ENCODE measurements around the gene RPP40. TPM values are rescaled to one million over a fixed set of nuclear protein-coding genes. Genes with fewer than 3 reads are reported as not detected.

The RPP40 gene
- total RNA-seq, 1 experiment from 2014 or later = 15.9 TPM

DNA sequence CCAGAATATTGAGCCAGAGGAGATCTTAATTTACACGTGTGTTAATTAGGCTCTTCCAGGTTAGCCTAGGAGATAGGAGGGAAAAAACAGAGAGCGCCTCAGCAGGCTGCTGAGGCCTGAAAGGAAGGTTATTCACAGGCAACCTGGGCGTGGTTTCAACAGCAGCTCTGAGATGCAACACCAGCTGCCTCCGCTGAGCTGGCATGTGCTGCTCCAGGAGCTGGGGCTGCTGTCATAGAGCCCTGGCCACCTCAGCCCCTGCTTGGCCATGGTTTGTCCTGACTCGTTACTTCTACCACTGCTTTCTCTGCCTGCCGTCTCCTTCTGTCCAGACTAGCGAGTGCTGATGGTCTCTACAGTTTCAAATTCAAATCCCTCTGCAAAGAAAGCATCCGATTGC lies 32.4 kb upstream of the RPP40 start:
- BruUV-seq (replicated peaks) = no TSS peak
- H3K9ac ChIP-seq (ENCODE audit: low read length) = no peak overlapping the region
- intact Hi-C loops (cut with micrococcal nuclease) = no loop called here
- H3K36me3 ChIP-seq (ENCODE audit: control insufficient read depth in 1 of 2, insufficient read depth in 2 of 2, low read length in 2 of 2) = no peaks in the 10 kb centered on the region
- CTCF ChIA-PET = interaction anchor here (1.0 kb wide), 1 partner anchor 21 kb away, joined by 3 read pairs; no protein-coding TSS in a partner anchor
- no peaks in the 10 kb centered on the region for H3K79me2 ChIP-seq (ENCODE audit: insufficient read depth, low read length)
- H3K4me3 ChIP-seq (replicated peaks in 1 of 2; ENCODE audit: low read depth in 1 of 2, low read length in 2 of 2) = no peak overlapping the region
- peak; percentile 68 for ATAC-seq
- RAD21 ChIA-PET (ENCODE audit: low non-redundant PET in 1 of 2, low total read pairs in 2 of 2, uncharacterized antibody in 2 of 2, unreplicated experiment in 2 of 2) = no interaction called here
- H3K4me1 ChIP-seq (ENCODE audit: control insufficient read depth in 1 of 2, insufficient read depth in 2 of 2, low read length in 2 of 2) = peaks cover 10 to 29% of the 10 kb centered on the region in 2 experiments; a peak in 3 of 4 replicates
- POLR2A ChIA-PET = no interaction called here
- H2AFZ ChIP-seq (ENCODE audit: low read depth, low read length, poor library complexity, severe bottlenecking) = no peak overlapping the region
- no peak overlapping the region for H3K4me2 ChIP-seq (ENCODE audit: low read length)
- no peaks in the 10 kb centered on the region for H3K9me2 ChIP-seq (ENCODE audit: insufficient read depth)
- H4K20me1 ChIP-seq (ENCODE audit: insufficient read depth) = no peaks in the 10 kb centered on the region
- H3K27ac ChIP-seq (ENCODE audit: low read depth, low read length) = no peak overlapping the region
- TF ChIP-seq, protein P1, sequence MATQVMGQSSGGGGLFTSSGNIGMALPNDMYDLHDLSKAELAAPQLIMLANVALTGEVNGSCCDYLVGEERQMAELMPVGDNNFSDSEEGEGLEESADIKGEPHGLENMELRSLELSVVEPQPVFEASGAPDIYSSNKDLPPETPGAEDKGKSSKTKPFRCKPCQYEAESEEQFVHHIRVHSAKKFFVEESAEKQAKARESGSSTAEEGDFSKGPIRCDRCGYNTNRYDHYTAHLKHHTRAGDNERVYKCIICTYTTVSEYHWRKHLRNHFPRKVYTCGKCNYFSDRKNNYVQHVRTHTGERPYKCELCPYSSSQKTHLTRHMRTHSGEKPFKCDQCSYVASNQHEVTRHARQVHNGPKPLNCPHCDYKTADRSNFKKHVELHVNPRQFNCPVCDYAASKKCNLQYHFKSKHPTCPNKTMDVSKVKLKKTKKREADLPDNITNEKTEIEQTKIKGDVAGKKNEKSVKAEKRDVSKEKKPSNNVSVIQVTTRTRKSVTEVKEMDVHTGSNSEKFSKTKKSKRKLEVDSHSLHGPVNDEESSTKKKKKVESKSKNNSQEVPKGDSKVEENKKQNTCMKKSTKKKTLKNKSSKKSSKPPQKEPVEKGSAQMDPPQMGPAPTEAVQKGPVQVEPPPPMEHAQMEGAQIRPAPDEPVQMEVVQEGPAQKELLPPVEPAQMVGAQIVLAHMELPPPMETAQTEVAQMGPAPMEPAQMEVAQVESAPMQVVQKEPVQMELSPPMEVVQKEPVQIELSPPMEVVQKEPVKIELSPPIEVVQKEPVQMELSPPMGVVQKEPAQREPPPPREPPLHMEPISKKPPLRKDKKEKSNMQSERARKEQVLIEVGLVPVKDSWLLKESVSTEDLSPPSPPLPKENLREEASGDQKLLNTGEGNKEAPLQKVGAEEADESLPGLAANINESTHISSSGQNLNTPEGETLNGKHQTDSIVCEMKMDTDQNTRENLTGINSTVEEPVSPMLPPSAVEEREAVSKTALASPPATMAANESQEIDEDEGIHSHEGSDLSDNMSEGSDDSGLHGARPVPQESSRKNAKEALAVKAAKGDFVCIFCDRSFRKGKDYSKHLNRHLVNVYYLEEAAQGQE (IDR thresholded peaks at IDR 0.05; ENCODE audit: low read depth) = no peak
- TF ChIP-seq, protein P2, sequence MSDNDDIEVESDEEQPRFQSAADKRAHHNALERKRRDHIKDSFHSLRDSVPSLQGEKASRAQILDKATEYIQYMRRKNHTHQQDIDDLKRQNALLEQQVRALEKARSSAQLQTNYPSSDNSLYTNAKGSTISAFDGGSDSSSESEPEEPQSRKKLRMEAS (IDR thresholded peaks at IDR 0.05) = peak; percentile 19; the same call in 1 of the 2 replicates
- H3K9me3 ChIP-seq (ENCODE audit: control insufficient read depth in 1 of 2, insufficient read depth in 1 of 2, low read depth in 1 of 2, low read length in 2 of 2) = no peaks in the 10 kb centered on the region
- H3K27me3 ChIP-seq (ENCODE audit: insufficient read depth, low read length) = no peaks in the 10 kb centered on the region
- DNase-seq (ENCODE audit: low read depth, low spot score) = peak; percentile 8

DNA sequence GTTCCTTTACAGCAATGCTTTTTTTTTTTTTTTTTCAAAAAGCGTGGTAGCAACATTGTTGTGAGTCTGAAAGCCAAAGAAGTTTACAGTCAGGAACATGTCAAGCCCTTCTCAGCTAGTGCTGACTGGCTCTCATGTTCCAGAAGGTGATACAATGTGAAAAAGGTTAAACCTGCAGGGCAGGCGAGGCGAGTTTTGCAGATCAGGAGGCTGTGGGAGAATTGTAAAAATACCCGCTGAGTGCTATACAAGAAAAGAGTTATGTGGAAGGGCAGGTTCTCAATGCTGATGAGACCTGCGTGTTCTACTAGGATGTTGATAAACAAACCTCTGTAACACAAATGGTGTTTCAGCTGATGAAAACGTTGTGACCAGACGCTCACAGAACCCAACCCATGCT lies 30.9 kb upstream of the RPP40 start:
- Histone ChIP-seq H3K36me3 (ENCODE audit: control insufficient read depth in 1 of 2, insufficient read depth in 2 of 2, low read length in 2 of 2) (no peaks in the 10 kb centered on the region), H3K27ac (ENCODE audit: low read depth, low read length) (no peak overlapping the region), H3K9ac (ENCODE audit: low read length) (no peak overlapping the region), H2AFZ (ENCODE audit: low read depth, low read length, poor library complexity, severe bottlenecking) (no peak overlapping the region), H3K4me1 (ENCODE audit: control insufficient read depth in 1 of 2, insufficient read depth in 2 of 2, low read length in 2 of 2) (peaks cover 10 to 39% of the 10 kb centered on the region in 2 experiments; a peak in 3 of 4 replicates), H3K9me3 (ENCODE audit: control insufficient read depth in 1 of 2, insufficient read depth in 1 of 2, low read depth in 1 of 2, low read length in 2 of 2) (no peaks in the 10 kb centered on the region), H3K9me2 (ENCODE audit: insufficient read depth) (no peaks in the 10 kb centered on the region), H3K79me2 (ENCODE audit: insufficient read depth, low read length) (no peaks in the 10 kb centered on the region), H3K27me3 (ENCODE audit: insufficient read depth, low read length) (no peaks in the 10 kb centered on the region), H3K4me2 (ENCODE audit: low read length) (no peak overlapping the region), H4K20me1 (ENCODE audit: insufficient read depth) (no peaks in the 10 kb centered on the region), H3K4me3 (replicated peaks in 1 of 2; ENCODE audit: low read depth in 1 of 2, low read length in 2 of 2) (no peak overlapping the region)
- intact Hi-C loops (cut with micrococcal nuclease) = no loop called here
- TF ChIP-seq EGR1 (IDR thresholded peaks at IDR 0.05; ENCODE audit: low read depth) (no peak), POLR2AphosphoS5 (IDR thresholded peaks at IDR 0.05; ENCODE audit: low read depth, low read length) (no peak), RAD21 (IDR thresholded peaks at IDR 0.05; ENCODE audit: low read depth) (no peak), CBX3 (IDR thresholded peaks at IDR 0.05; ENCODE audit: low read depth) (no peak)
- ChIA-PET POLR2A (interaction anchor here (0.6 kb wide), 1 partner anchor 25 kb away, joined by 3 read pairs; no protein-coding TSS in a partner anchor), RAD21 (ENCODE audit: low non-redundant PET in 1 of 2, low total read pairs in 2 of 2, uncharacterized antibody in 2 of 2, unreplicated experiment in 2 of 2) (no interaction called here), CTCF (no interaction called here)
- DNase-seq (ENCODE audit: low read depth, low spot score) = no peak
- BruUV-seq (replicated peaks) = no TSS peak
- ATAC-seq = no peak
